H9 (cell line): ENCODE results near the gene IGSF9. TPM values are rescaled to one million over a fixed set of nuclear protein-coding genes. Genes with fewer than 3 reads are reported as not detected.

ENCODE experiments used
- DNase-seq: peaks from one replicate; pipeline ENCODE4 v3.0.0-alpha.2; 2017
- H2AFZ ChIP-seq: one replicate; pipeline ENCODE4 v1.6.1; 2013; ENCODE audit warnings: mild to moderate bottlenecking, low read length, control low read depth, moderate library complexity
- H2AK5ac ChIP-seq: 2 replicates; pipeline ENCODE4 v1.6.1; 2013; ENCODE audit warnings: low read length, control low read depth, mixed read lengths; ENCODE audit not compliant: insufficient read length
- H2BK120ac ChIP-seq: one replicate; pipeline ENCODE4 v1.6.1; 2013; ENCODE audit warnings: low read depth, mild to moderate bottlenecking, low read length, control low read depth, inconsistent platforms; ENCODE audit not compliant: poor library complexity, severe bottlenecking
- H2BK12ac ChIP-seq: 2 replicates; pipeline ENCODE4 v1.6.1; 2013; ENCODE audit warnings: low read length, control low read depth, mixed read lengths, low read depth; ENCODE audit not compliant: insufficient read length
- H2BK15ac ChIP-seq: 2 replicates; pipeline ENCODE4 v1.6.1; 2013; ENCODE audit warnings: low read depth, low read length, control low read depth
- H2BK20ac ChIP-seq: one replicate; pipeline ENCODE4 v1.6.1; 2013; ENCODE audit warnings: low read depth, mild to moderate bottlenecking, low read length, control low read depth, inconsistent platforms; ENCODE audit not compliant: poor library complexity, severe bottlenecking
- H2BK5ac ChIP-seq: 2 replicates; pipeline ENCODE4 v1.6.1; 2013; ENCODE audit warnings: low read length, control low read depth, mixed read lengths; ENCODE audit not compliant: insufficient read length
- H3K14ac ChIP-seq: 2 replicates; pipeline ENCODE4 v1.6.1; 2013; ENCODE audit warnings: low read length, control low read depth; ENCODE audit not compliant: insufficient read depth
- H3K18ac ChIP-seq: 2 replicates; pipeline ENCODE4 v1.6.1; 2013; ENCODE audit warnings: low read depth, mild to moderate bottlenecking, mixed read lengths, low read length, control low read depth; ENCODE audit not compliant: insufficient read length
- H3K23ac ChIP-seq: 2 replicates; pipeline ENCODE4 v1.6.1; 2013; ENCODE audit warnings: low read length, control low read depth, mixed read lengths, low read depth; ENCODE audit not compliant: insufficient read length
- H3K23me2 ChIP-seq: 2 replicates; pipeline ENCODE4 v1.6.1; 2013; ENCODE audit warnings: low read depth, mild to moderate bottlenecking, mixed read lengths, low read length, control low read depth; ENCODE audit not compliant: insufficient read length, poor library complexity, severe bottlenecking
- H3K27ac ChIP-seq: 2 replicates; pipeline ENCODE4 v1.5.1; 2013; ENCODE audit warnings: low read length, control low read depth, mixed read lengths, low read depth; ENCODE audit not compliant: insufficient read length
- H3K27me3 ChIP-seq: 2 replicates; pipeline ENCODE4 v1.6.1; 2013; ENCODE audit warnings: low read length, control low read depth, inconsistent platforms; ENCODE audit not compliant: insufficient read depth
- H3K4ac ChIP-seq: 2 replicates; pipeline ENCODE4 v1.6.1; 2013; ENCODE audit warnings: low read depth, mild to moderate bottlenecking, control low read depth, inconsistent platforms, low read length, moderate library complexity
- H3K4me1 ChIP-seq: 2 replicates; pipeline ENCODE4 v1.6.1; 2013; ENCODE audit warnings: low read length, control low read depth, inconsistent platforms; ENCODE audit not compliant: insufficient read depth
- H3K4me2 ChIP-seq: 2 replicates; pipeline ENCODE4 v1.6.1; 2013; ENCODE audit warnings: low read length, control low read depth, mixed read lengths; ENCODE audit not compliant: insufficient read length, insufficient read depth
- H3K56ac ChIP-seq: 2 replicates; pipeline ENCODE4 v1.6.1; 2013; ENCODE audit warnings: low read depth, mild to moderate bottlenecking, mixed read lengths, low read length, control low read depth; ENCODE audit not compliant: insufficient read length
- H3K79me1 ChIP-seq: 2 replicates; pipeline ENCODE4 v1.6.1; 2013; ENCODE audit warnings: low read depth, mild to moderate bottlenecking, moderate library complexity, low read length, control low read depth, inconsistent platforms; ENCODE audit not compliant: insufficient read depth, poor library complexity, severe bottlenecking
- H3K79me2 ChIP-seq: 2 replicates; pipeline ENCODE4 v1.6.1; 2013; ENCODE audit warnings: low read length, control low read depth, inconsistent platforms; ENCODE audit not compliant: insufficient read depth
- H3K9ac ChIP-seq: 2 replicates; pipeline ENCODE4 v1.6.1; 2013; ENCODE audit warnings: low read length, control low read depth, mixed read lengths; ENCODE audit not compliant: insufficient read length; ENCODE audit errors: extremely low read depth
- H3K9me3 ChIP-seq: one replicate; pipeline ENCODE4 v1.6.1; 2013; ENCODE audit warnings: low read depth, low read length, inconsistent platforms; ENCODE audit not compliant: control insufficient read depth
- H3T11ph ChIP-seq: one replicate; pipeline ENCODE4 v1.6.1; 2013; ENCODE audit warnings: mild to moderate bottlenecking, low read length, control low read depth, inconsistent platforms
- H4K20me1 ChIP-seq: one replicate; pipeline ENCODE4 v1.6.1; 2013; ENCODE audit not compliant: control insufficient read depth, insufficient read length, insufficient read depth
- H4K5ac ChIP-seq: 2 replicates; pipeline ENCODE4 v1.6.1; 2013; ENCODE audit warnings: low read depth, mild to moderate bottlenecking, mixed read lengths, low read length, control low read depth; ENCODE audit not compliant: insufficient read length
- H4K8ac ChIP-seq: replicated peaks from 2 replicates; pipeline ENCODE4 v1.6.1; 2013; ENCODE audit warnings: low read length, control low read depth, mixed read lengths, low read depth; ENCODE audit not compliant: insufficient read length
- H4K91ac ChIP-seq: 2 replicates; pipeline ENCODE4 v1.6.1; 2013; ENCODE audit warnings: low read depth, mild to moderate bottlenecking, moderate library complexity, mixed read lengths, low read length, control low read depth; ENCODE audit not compliant: insufficient read length
- H3K27ac Mint-ChIP-seq, 3 experiments: 2 replicates in 2 of 3; 3 replicates in 1 of 3; pipeline ENCODE4 v1.8.0; 2020 to 2021; ENCODE audit warnings: mixed read lengths in 3 of 3, mild to moderate bottlenecking in 1 of 3, moderate library complexity in 1 of 3
- H3K27me3 Mint-ChIP-seq: 2 replicates; pipeline ENCODE4 v1.8.0; 2021; ENCODE audit warnings: low read depth, mild to moderate bottlenecking, moderate library complexity, mixed read lengths
- H3K36me3 Mint-ChIP-seq, 3 experiments: 2 replicates in 2 of 3; 3 replicates in 1 of 3; pipeline ENCODE4 v1.8.0; 2020 to 2021; ENCODE audit warnings: low read depth in 3 of 3, mixed read lengths in 3 of 3; ENCODE audit not compliant: insufficient read depth in 1 of 3
- H3K4me1 Mint-ChIP-seq, 2 experiments: 2 replicates each; pipeline ENCODE4 v1.8.0; 2020; ENCODE audit warnings: mixed read lengths in 2 of 2
- H3K4me3 Mint-ChIP-seq, 2 experiments: 2 replicates in 1 of 2; 3 replicates in 1 of 2; pipeline ENCODE4 v1.8.0; 2020 to 2021; ENCODE audit warnings: mild to moderate bottlenecking in 2 of 2, mixed read lengths in 2 of 2, moderate library complexity in 1 of 2
- H3K9me3 Mint-ChIP-seq, 2 experiments: 2 replicates in 1 of 2; 3 replicates in 1 of 2; pipeline ENCODE4 v1.8.0; 2020; ENCODE audit warnings: mild to moderate bottlenecking in 2 of 2, mixed read lengths in 2 of 2, moderate library complexity in 1 of 2
- WGBS: extraction: QIAGEN DNeasy Blood & Tissue Kit; methylation state at CpG from one replicate; pipeline ENCODE4 v1.1.7; 2013; ENCODE audit warnings: missing lambda C conversion rate, low lambda C conversion rate, mixed read lengths; ENCODE audit not compliant: insufficient read length; ENCODE audit errors: extremely low coverage; 5-methylcytosine and 5-hydroxymethylcytosine counted together
- total RNA-seq: library from RNA; stranded (reverse); gene quantifications from 2 replicates; pipeline ENCODE4 v1.2.1, GENCODE V29; 2021
- TF ChIP-seq, protein P1 (sequence below): fragments of 200-600 bp; sonication (generic); conservative IDR thresholded peaks from 3 replicates; pipeline ENCODE4 v1.8.0; 2021; ENCODE audit warnings: antibody characterized with exemption, mild to moderate bottlenecking

The IGSF9 gene
- total RNA-seq, 1 experiment from 2014 or later = 11.3 TPM

DNA sequence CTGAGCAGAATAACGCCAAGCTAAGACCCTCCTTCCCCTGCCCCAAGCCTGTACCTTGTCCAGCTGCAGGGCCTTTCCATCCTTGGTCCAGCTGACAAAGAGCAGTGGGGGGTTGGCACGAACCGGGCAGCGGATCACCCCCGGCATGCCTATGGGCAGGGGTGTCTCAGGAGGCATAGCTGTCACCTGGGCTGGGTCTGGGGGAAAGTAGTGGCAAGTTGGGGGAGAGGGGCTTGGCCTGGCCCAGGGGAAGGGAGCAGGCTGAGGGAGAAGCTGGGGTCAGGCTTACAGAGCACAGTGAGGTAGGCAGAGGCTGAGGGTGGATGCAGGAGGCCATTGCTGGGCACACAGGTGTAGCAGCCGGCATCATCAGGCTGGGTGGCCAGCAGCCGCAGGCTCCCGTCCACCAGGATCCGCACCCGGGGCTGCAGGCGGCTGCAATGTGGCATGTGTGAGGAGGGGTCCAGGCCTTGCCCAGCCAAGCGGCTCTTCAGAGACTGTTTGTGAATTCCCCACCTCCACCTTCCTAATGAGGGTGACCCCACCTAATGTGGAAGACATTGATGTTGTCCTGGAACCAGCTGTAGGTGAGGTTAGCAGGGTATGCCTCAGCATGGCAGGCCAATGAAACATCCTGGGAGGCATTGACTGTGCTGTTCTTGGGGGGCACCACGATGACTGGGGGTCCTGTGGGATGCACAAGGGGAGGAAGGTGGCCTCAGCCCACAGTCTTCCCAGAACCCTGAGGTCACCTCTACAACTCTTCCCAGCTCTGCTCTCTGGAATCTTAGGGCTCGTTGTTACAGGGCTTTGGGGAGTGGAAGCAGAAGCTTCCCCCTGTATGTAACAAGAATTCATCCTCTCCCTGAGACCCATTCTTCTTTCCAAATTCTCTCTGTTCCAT is 11.0 kb downstream of the IGSF9 start:
- DNase-seq = no peak
- H3K23ac ChIP-seq = no peak overlapping the region
- peaks cover 1% of the 10 kb centered on the region; the same call in 1 of the 2 replicates for H3K27me3 Mint-ChIP-seq
- TF ChIP-seq, protein P1, sequence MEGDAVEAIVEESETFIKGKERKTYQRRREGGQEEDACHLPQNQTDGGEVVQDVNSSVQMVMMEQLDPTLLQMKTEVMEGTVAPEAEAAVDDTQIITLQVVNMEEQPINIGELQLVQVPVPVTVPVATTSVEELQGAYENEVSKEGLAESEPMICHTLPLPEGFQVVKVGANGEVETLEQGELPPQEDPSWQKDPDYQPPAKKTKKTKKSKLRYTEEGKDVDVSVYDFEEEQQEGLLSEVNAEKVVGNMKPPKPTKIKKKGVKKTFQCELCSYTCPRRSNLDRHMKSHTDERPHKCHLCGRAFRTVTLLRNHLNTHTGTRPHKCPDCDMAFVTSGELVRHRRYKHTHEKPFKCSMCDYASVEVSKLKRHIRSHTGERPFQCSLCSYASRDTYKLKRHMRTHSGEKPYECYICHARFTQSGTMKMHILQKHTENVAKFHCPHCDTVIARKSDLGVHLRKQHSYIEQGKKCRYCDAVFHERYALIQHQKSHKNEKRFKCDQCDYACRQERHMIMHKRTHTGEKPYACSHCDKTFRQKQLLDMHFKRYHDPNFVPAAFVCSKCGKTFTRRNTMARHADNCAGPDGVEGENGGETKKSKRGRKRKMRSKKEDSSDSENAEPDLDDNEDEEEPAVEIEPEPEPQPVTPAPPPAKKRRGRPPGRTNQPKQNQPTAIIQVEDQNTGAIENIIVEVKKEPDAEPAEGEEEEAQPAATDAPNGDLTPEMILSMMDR = no peak
- no peak overlapping the region for H2AK5ac ChIP-seq
- no peaks in the 10 kb centered on the region; the same call in 1 of the 2 replicates for H3K4me1 ChIP-seq
- no peak overlapping the region for H3K4me3 Mint-ChIP-seq
- no peak overlapping the region for H4K5ac ChIP-seq
- no peaks in the 10 kb centered on the region for H3K9me3 Mint-ChIP-seq
- no peak overlapping the region for H3K27ac ChIP-seq
- H3K18ac ChIP-seq = no peak overlapping the region
- no peak overlapping the region for H3T11ph ChIP-seq
- H3K36me3 Mint-ChIP-seq = peaks cover 17 to 25% (median 24%) of the 10 kb centered on the region in 3 experiments
- no CpG with 5 or more reads among the region's 14 CpGs for WGBS
- H4K20me1 ChIP-seq = no peaks in the 10 kb centered on the region
- no peak overlapping the region for H3K56ac ChIP-seq
- no peak overlapping the region for H2BK20ac ChIP-seq
- H2BK15ac ChIP-seq = no peak overlapping the region
- no peaks in the 10 kb centered on the region for H3K27me3 ChIP-seq
- H2BK12ac ChIP-seq = no peak overlapping the region
- H3K14ac ChIP-seq = no peak overlapping the region
- H4K8ac ChIP-seq = no peak overlapping the region
- no peaks in the 10 kb centered on the region for H3K9me3 ChIP-seq
- H2BK5ac ChIP-seq = no peak overlapping the region
- no peak overlapping the region for H3K4ac ChIP-seq
- no peak overlapping the region for H2BK120ac ChIP-seq
- no peak overlapping the region for H3K4me2 ChIP-seq
- no peaks in the 10 kb centered on the region for H3K79me1 ChIP-seq
- peaks cover 26 to 32% of the 10 kb centered on the region in 2 experiments for H3K4me1 Mint-ChIP-seq
- no peak overlapping the region for H4K91ac ChIP-seq
- no peaks in the 10 kb centered on the region for H3K23me2 ChIP-seq
- no peaks in the 10 kb centered on the region for H3K79me2 ChIP-seq
- no peak overlapping the region for H3K9ac ChIP-seq
- no peak overlapping the region for H2AFZ ChIP-seq
- no peak overlapping the region for H3K27ac Mint-ChIP-seq
